HepG2 (cell line): ENCODE results near the gene CSNK1G1. TPM values are rescaled to one million over a fixed set of nuclear protein-coding genes. Genes with fewer than 3 reads are reported as not detected.
A peak's percentile ranks its signal among the peaks of the same experiment; 100 is the strongest.

ENCODE experiments used
- BRF2 ChIP-seq: sonication (generic); formaldehyde crosslinking; IDR thresholded peaks from 2 replicates; pipeline ENCODE4 v1.8.1; 2022; ENCODE audit warnings: mild to moderate bottlenecking, missing genetic modification reagents
- CERS6 ChIP-seq: sonication (generic); formaldehyde crosslinking; IDR thresholded peaks from 2 replicates; pipeline ENCODE4 v1.5.0; 2020; ENCODE audit warnings: missing genetic modification reagents
- ELF4 ChIP-seq: sonication (generic); formaldehyde crosslinking; IDR thresholded peaks from 2 replicates; pipeline ENCODE4 v1.5.0; 2020; ENCODE audit warnings: missing genetic modification reagents, mild to moderate bottlenecking, moderate library complexity, borderline replicate concordance
- FOSL1 ChIP-seq: sonication (generic); formaldehyde crosslinking; IDR thresholded peaks from 2 replicates; pipeline ENCODE4 v1.9.0; 2021; ENCODE audit warnings: missing genetic modification reagents, borderline replicate concordance
- IRF1 ChIP-seq: sonication (generic); formaldehyde crosslinking; IDR thresholded peaks from 2 replicates; pipeline ENCODE4 v1.4.0; 2020; ENCODE audit warnings: low read depth, mild to moderate bottlenecking, missing genetic modification reagents
- KDM5B ChIP-seq: sonication (generic); formaldehyde crosslinking; IDR thresholded peaks from 2 replicates; pipeline ENCODE4 v1.4.0; 2020; ENCODE audit warnings: missing genetic modification reagents, mild to moderate bottlenecking, borderline replicate concordance
- NCOA2 ChIP-seq: sonication (generic); formaldehyde crosslinking; IDR thresholded peaks from 2 replicates; pipeline ENCODE4 v1.8.0; 2022; ENCODE audit warnings: inconsistent platforms
- NPAS2 ChIP-seq: sonication (generic); formaldehyde crosslinking; IDR thresholded peaks from 2 replicates; pipeline ENCODE4 v1.8.0; 2022; ENCODE audit warnings: mild to moderate bottlenecking, missing genetic modification reagents, borderline replicate concordance
- NR3C1 ChIP-seq: sonication (generic); formaldehyde crosslinking; IDR thresholded peaks from 2 replicates; pipeline ENCODE4 v1.4.0; 2020; ENCODE audit warnings: missing genetic modification reagents
- ONECUT2 ChIP-seq: sonication (generic); formaldehyde crosslinking; IDR thresholded peaks from 2 replicates; pipeline ENCODE4 v1.4.0; 2020; ENCODE audit warnings: missing genetic modification reagents
- RNF2 ChIP-seq: fragments of 450-650 bp; conservative IDR thresholded peaks from 2 replicates; pipeline ENCODE4 v1.6.1; 2016; ENCODE audit warnings: low read depth
- SMAD1 ChIP-seq: sonication (generic); formaldehyde crosslinking; IDR thresholded peaks from 2 replicates; pipeline ENCODE4 v1.4.0; 2020; ENCODE audit warnings: missing genetic modification reagents, low read depth, mild to moderate bottlenecking, borderline replicate concordance
- SP5 ChIP-seq: IDR thresholded peaks from 2 replicates; pipeline ENCODE4 v1.6.1; 2016; ENCODE audit warnings: low read depth, borderline replicate concordance
- TBX3 ChIP-seq: fragments of 450-650 bp; IDR thresholded peaks from 2 replicates; pipeline ENCODE4 v1.6.1; 2017; ENCODE audit warnings: antibody characterized with exemption, mild to moderate bottlenecking, inconsistent platforms, borderline replicate concordance
- TEAD3 ChIP-seq: optimal IDR thresholded peaks from 2 replicates; pipeline ENCODE3; 2016; ENCODE audit warnings: borderline replicate concordance
- ZFP36L1 ChIP-seq: sonication (generic); formaldehyde crosslinking; IDR thresholded peaks from 2 replicates; pipeline ENCODE4 v1.8.0; 2022; ENCODE audit warnings: mild to moderate bottlenecking, missing genetic modification reagents, moderate library complexity
- ZFP82 ChIP-seq: sonication (generic); formaldehyde crosslinking; IDR thresholded peaks from 2 replicates; pipeline ENCODE4 v1.5.1; 2020; ENCODE audit warnings: mild to moderate bottlenecking, missing genetic modification reagents, borderline replicate concordance
- ZMYM3 ChIP-seq: sonication (generic); formaldehyde crosslinking; IDR thresholded peaks from 2 replicates; pipeline ENCODE4 v1.5.1; 2020; ENCODE audit warnings: mild to moderate bottlenecking, missing genetic modification reagents
- ZNF253 ChIP-seq: sonication (generic); formaldehyde crosslinking; IDR thresholded peaks from 2 replicates; pipeline ENCODE4 v1.8.0; 2022; ENCODE audit warnings: mild to moderate bottlenecking, missing genetic modification reagents, borderline replicate concordance
- ZNF484 ChIP-seq: sonication (generic); formaldehyde crosslinking; IDR thresholded peaks from 2 replicates; pipeline ENCODE4 v1.5.1; 2020; ENCODE audit warnings: mild to moderate bottlenecking, low read depth, missing genetic modification reagents, borderline replicate concordance
- ZNF569 ChIP-seq: sonication (generic); formaldehyde crosslinking; IDR thresholded peaks from 2 replicates; pipeline ENCODE4 v1.5.0; 2020; ENCODE audit warnings: mild to moderate bottlenecking, missing genetic modification reagents, moderate library complexity, borderline replicate concordance
- ZNF577 ChIP-seq: sonication (generic); formaldehyde crosslinking; IDR thresholded peaks from 2 replicates; pipeline ENCODE4 v1.4.0; 2020; ENCODE audit warnings: mild to moderate bottlenecking, low read depth, missing genetic modification reagents, borderline replicate concordance
- ZNF768 ChIP-seq: sonication (generic); formaldehyde crosslinking; IDR thresholded peaks from 2 replicates; pipeline ENCODE4 v1.4.0; 2020; ENCODE audit warnings: missing genetic modification reagents
- ZNF891 ChIP-seq: sonication (generic); formaldehyde crosslinking; IDR thresholded peaks from 2 replicates; pipeline ENCODE4 v1.5.0; 2020; ENCODE audit warnings: mild to moderate bottlenecking, missing genetic modification reagents
- ZSCAN22 ChIP-seq: sonication (generic); formaldehyde crosslinking; IDR thresholded peaks from 2 replicates; pipeline ENCODE4 v1.4.0; 2020; ENCODE audit warnings: mild to moderate bottlenecking, missing genetic modification reagents
- polyA plus RNA-seq, 8 experiments: library from polyadenylated mRNA; depleted of rRNA in 3 of 8; stranded (reverse) in 7 of 8; unstranded in 1 of 8; fragments of >200 nt; fragmentation: Illumina TruSeq in 4 of 8; extraction: Trizol in 4 of 8; gene quantifications; 2 replicates each; pipeline versions ENCODE4 v1.2.1 to v1.2.3, GENCODE V29; 2011 to 2016; ENCODE audit warnings: low read depth in 4 of 8, missing spikeins in 1 of 8, mixed read lengths in 1 of 8; ENCODE audit not compliant: insufficient read depth in 1 of 8
- total RNA-seq, 5 experiments: library from RNA; depleted of rRNA; stranded (reverse); fragments of >200 nt; fragmentation: Illumina TruSeq; extraction: Trizol; gene quantifications; 2 replicates each; pipeline ENCODE4 v1.2.3, GENCODE V29; 2016; ENCODE audit warnings: low read depth in 1 of 5

CSNK1G1 gene
- total and polyA plus RNA-seq, 2 of the 13 experiments (the other 11 are each of a cell fraction or from before 2014, with no cell fraction given), result 8.5 to 12.6 TPM

DNA sequence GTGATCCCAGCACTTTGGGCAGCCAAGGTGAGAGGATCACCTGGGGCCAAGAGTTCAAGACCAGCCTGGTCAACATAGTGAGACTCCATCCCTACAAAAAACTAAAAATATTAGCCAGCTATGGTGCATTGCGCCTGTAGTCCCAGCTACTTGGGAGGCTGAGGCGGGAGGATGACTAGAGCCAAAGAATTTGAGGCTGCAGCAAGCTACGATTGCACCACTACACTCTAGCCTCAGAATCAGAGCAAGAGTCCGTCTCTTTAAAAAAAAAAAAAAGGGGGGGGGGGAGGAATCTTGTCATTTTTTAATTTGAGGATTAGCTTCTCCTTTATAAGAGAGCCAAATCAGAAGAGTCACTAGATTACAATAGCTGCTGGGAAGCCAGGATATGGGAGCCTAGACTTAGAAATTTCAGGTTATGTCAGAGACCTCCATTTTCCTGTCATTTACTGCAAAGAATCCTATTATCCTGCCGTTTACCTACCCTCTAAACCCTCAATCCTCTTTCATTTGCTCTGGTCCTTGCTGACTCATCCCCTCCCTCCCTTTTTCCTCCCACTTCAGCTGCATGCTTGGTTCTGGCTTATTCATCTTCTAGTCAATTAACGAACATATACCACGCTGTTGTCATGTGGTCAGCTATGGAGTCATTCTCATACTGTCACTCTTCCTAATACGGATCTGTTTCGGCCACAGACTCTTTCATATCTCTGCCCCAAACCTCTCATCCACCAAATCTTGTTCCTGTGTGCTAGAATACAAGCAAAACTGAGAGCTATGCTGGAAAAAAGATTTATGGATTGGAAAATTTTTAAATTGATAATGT is 109.4 kb downstream of the CSNK1G1 start (continued):
- TF ChIP-seq SP5 (CRISPR knock-in tag), result no peak
- no peak for TF ChIP-seq ZNF484 (CRISPR knock-in tag)
- TF ChIP-seq NR3C1 (CRISPR knock-in tag), result no peak
- TF ChIP-seq KDM5B (CRISPR knock-in tag), result no peak
- TF ChIP-seq CERS6, result no peak
- no peak for TF ChIP-seq TBX3
- no peak for TF ChIP-seq ELF4 (CRISPR knock-in tag)
- TF ChIP-seq SMAD1, result no peak
- no peak for TF ChIP-seq BRF2 (CRISPR knock-in tag)
- TF ChIP-seq ZFP36L1 (CRISPR knock-in tag), result no peak
- no peak for TF ChIP-seq IRF1 (CRISPR knock-in tag)
- no peak for TF ChIP-seq ZNF253 (CRISPR knock-in tag)
- no peak for TF ChIP-seq RNF2
- TF ChIP-seq ZMYM3, result no peak
- no peak for TF ChIP-seq ONECUT2 (CRISPR knock-in tag)
- TF ChIP-seq TEAD3 (CRISPR knock-in tag), result peak; percentile 31
- TF ChIP-seq ZNF891 (CRISPR knock-in tag), result no peak
- TF ChIP-seq NCOA2 (CRISPR knock-in tag), result no peak
- 0 out of 2 replicates have a peak, but pooled peaks have one; percentile 8 for TF ChIP-seq FOSL1 (CRISPR knock-in tag)
- no peak for TF ChIP-seq ZFP82 (CRISPR knock-in tag)
- TF ChIP-seq ZNF569 (CRISPR knock-in tag), result no peak
- TF ChIP-seq NPAS2, result no peak
- no peak for TF ChIP-seq ZNF577 (CRISPR knock-in tag)
- no peak for TF ChIP-seq ZNF768 (CRISPR knock-in tag)
- no peak for TF ChIP-seq ZSCAN22 (CRISPR knock-in tag)
